CD1c-positive myeloid dendritic cell (primary cell): ENCODE data around the gene CABP1.
"Not testable (repeated sequence)": the region's sequence is repeated elsewhere in the genome, so short reads cannot be mapped to it uniquely, and the experiment has no call there.

ENCODE experiments used
- DNase-seq: peaks from one replicate; pipeline ENCODE4 v3.0.0-alpha.2; 2016; ENCODE audit errors: extremely low spot score

Gene CABP1

GRCh38 chr12:120639771-120640721, at the start of gene CABP1:
Gene CABP1 (plus strand): TSS chr12:120640626. CDS start chr12:120640686, 60 bp downstream.
- DNase-seq, result peak; percentile 41

GRCh38 chr12:120590741-120591407, 49.6 kb upstream of the CABP1 start:
- DNase-seq, result no peak

- DNase-seq, result no peak
These were observed 48.0 kb upstream of the CABP1 start for GRCh38 chr12:120592121-120593049.

GRCh38 chr12:120596901-120597300, 43.5 kb upstream of the CABP1 start:
- DNase-seq, result no peak

GRCh38 chr12:120597861-120598260, 42.6 kb upstream of the CABP1 start:
- DNase-seq, result no peak

GRCh38 chr12:120598674-120599463, 41.6 kb upstream of the CABP1 start:
- peak; percentile 73 for DNase-seq

GRCh38 chr12:120599672-120600552, 40.5 kb upstream of the CABP1 start:
- DNase-seq, result no peak

GRCh38 chr12:120602416-120602815, 38.0 kb upstream of the CABP1 start:
- peak; percentile 81 for DNase-seq

- no peak for DNase-seq
These were observed 29.9 kb upstream of the CABP1 start for GRCh38 chr12:120610560-120610959.

GRCh38 chr12:120611534-120611933, 28.9 kb upstream of the CABP1 start:
- DNase-seq, result not testable (repeated sequence)

GRCh38 chr12:120614848-120615247, 25.6 kb upstream of the CABP1 start:
- no peak for DNase-seq

GRCh38 chr12:120617193-120617592, 23.2 kb upstream of the CABP1 start:
- not testable (repeated sequence) for DNase-seq

- DNase-seq, result not testable (repeated sequence)
These were observed 22.7 kb upstream of the CABP1 start for GRCh38 chr12:120617767-120618166.

- no peak for DNase-seq
These were observed 21.3 kb upstream of the CABP1 start for GRCh38 chr12:120618954-120619615.

GRCh38 chr12:120620624-120621023, 19.8 kb upstream of the CABP1 start:
- DNase-seq, result no peak

- no peak for DNase-seq
These were observed 14.6 kb upstream of the CABP1 start for GRCh38 chr12:120625557-120626419.

GRCh38 chr12:120628919-120629318, 11.5 kb upstream of the CABP1 start:
- DNase-seq, result no peak
